ENCODE data around the gene PRPS1L1.

The PRPS1L1 gene

DNA sequence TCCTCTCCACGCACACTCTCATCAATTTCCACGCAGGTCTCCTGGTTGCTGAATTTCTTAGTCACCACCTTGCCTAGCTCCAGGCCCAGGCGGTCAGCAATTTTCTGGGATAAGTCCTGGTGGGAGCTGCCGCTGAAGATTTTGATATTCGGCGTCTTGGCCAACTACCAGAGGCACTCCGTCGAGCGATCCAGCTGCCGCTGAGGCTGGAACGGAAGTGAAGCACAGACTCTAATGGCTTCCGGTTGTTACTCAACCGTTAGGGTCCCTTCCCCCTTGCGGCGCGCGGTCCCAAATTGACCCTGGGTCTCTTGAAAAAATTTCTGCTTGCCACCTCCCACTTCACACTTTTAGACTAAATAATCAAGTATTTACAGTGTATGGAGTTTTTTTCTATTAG, at the start of gene PRPS1L1:
TSS of gene PRPS1L1 (minus strand) at position 219 of the 400 bp plus-strand sequence.
- H3K27me3 Mint-ChIP-seq (ENCODE audit: low read depth, poor library complexity): peaks cover 3% of the 10 kb centered on the region
- no peak for TF ChIP-seq CTCF (IDR thresholded peaks at IDR 0.05)
- H3K4me3 Mint-ChIP-seq: no peak within 1 kb of the TSS
- no peak within 1 kb of the TSS for H3K27ac Mint-ChIP-seq
- no peaks in the 10 kb centered on the region for H3K9me3 Mint-ChIP-seq
- H3K4me1 Mint-ChIP-seq: no peaks in the 10 kb centered on the region
- no peak for DNase-seq
- H3K36me3 Mint-ChIP-seq (ENCODE audit: low read depth): no peaks in the 10 kb centered on the region

DNA sequence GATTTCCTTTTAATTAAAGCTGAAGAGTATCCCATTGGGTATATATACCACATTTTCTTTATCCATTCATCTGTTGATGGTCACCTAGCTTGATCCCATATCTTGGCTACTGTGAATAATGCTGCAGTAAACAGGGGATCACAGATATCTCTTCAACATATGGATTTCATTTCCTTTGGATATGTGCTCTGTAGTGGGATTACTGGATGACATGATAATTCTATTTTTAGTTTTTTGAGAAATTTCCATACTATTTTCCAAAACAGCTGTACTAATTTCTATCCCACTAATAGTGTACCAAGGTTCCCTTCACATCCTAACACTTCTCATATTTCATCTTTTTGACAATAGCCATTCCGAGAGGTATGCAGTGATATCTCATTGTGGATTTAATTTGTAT, 48.8 kb upstream of the PRPS1L1 start:
- no peak for DNase-seq
- Mint-ChIP-seq H3K36me3 (ENCODE audit: low read depth) (peaks cover 6% of the 10 kb centered on the region), H3K27ac (no peak overlapping the region), H3K4me3 (no peak overlapping the region), H3K4me1 (no peaks in the 10 kb centered on the region), H3K27me3 (ENCODE audit: low read depth, poor library complexity) (peaks cover 7% of the 10 kb centered on the region), H3K9me3 (peaks cover 11% of the 10 kb centered on the region)
- TF ChIP-seq CTCF (IDR thresholded peaks at IDR 0.05): no peak

GRCh38 chr7:18068745-18069144, 41.1 kb upstream of the PRPS1L1 start:
- Mint-ChIP-seq H3K36me3 (ENCODE audit: low read depth) (no peaks in the 10 kb centered on the region), H3K27ac (no peak overlapping the region), H3K4me1 (no peaks in the 10 kb centered on the region), H3K27me3 (ENCODE audit: low read depth, poor library complexity) (peaks cover 3% of the 10 kb centered on the region), H3K9me3 (no peaks in the 10 kb centered on the region), H3K4me3 (no peak overlapping the region)
- TF ChIP-seq CTCF (IDR thresholded peaks at IDR 0.05): no peak
- DNase-seq: no peak

DNA sequence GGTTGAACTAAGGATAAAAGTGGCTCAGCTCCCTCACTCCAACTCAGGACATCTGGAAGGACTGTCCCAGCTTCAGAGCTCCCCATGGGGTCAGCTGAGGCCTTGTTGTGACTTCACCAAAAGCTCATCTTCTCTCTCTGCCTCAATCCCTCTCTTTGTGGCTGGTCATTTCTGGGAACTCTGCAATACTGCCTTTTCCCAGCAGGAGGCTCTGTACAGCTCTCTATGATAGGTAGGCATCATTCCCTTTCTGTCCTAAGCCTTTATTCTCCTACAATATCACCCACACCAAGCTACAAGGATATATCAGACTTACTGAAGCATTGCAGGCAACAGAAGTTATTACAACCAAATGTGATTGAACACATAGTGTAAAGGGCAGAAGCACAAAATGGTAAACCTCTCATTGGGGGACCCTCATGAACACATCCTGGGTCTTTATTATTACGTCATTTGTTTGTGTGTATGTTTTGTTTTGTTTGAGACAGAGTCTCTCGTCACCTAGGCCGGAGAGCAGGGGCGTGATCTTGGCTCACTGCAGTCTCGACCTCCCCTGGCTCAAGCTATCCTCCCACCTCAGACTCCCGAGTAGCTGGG, 36.7 kb upstream of the PRPS1L1 start:
- H3K27me3 Mint-ChIP-seq (ENCODE audit: low read depth, poor library complexity): peaks cover 3% of the 10 kb centered on the region
- H3K4me3 Mint-ChIP-seq: no peak overlapping the region
- H3K9me3 Mint-ChIP-seq: no peaks in the 10 kb centered on the region
- H3K27ac Mint-ChIP-seq: no peak overlapping the region
- H3K4me1 Mint-ChIP-seq: no peaks in the 10 kb centered on the region
- peak; percentile 48 for DNase-seq
- TF ChIP-seq CTCF (IDR thresholded peaks at IDR 0.05): peak; percentile 43
- H3K36me3 Mint-ChIP-seq (ENCODE audit: low read depth): no peaks in the 10 kb centered on the region

- Mint-ChIP-seq H3K27me3 (ENCODE audit: low read depth, poor library complexity) (peaks cover 3% of the 10 kb centered on the region), H3K4me3 (no peak overlapping the region), H3K36me3 (ENCODE audit: low read depth) (no peaks in the 10 kb centered on the region), H3K27ac (no peak overlapping the region), H3K9me3 (no peaks in the 10 kb centered on the region), H3K4me1 (no peaks in the 10 kb centered on the region)
- DNase-seq: no peak
- no peak for TF ChIP-seq CTCF (IDR thresholded peaks at IDR 0.05)
These were observed 35.7 kb upstream of the PRPS1L1 start for GRCh38 chr7:18063149-18063901.

DNA sequence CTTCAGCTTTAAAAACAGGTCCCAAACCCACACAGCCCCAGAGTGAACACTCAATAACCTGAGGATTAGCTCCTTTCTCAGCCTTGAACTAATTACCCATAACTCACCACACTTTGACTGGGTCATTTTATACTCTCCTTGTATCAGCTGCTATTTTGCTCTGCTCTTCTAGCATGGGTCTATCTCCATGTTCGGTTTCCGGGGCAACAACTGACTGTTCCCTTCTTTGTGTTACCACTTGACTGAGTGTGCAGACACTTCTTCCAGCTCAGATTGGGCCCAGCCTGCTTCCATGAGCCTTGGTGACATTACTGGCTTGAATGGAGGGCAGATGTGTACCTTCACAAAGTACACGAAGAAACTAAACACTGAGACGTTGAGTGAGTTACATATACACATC, 31.5 kb upstream of the PRPS1L1 start:
- Mint-ChIP-seq H3K27ac (no peak overlapping the region), H3K36me3 (ENCODE audit: low read depth) (no peaks in the 10 kb centered on the region)

More for the DNA sequence above, 31.5 kb upstream of the PRPS1L1 start:
- Mint-ChIP-seq H3K4me3 (no peak overlapping the region), H3K27me3 (ENCODE audit: low read depth, poor library complexity) (peaks cover 7% of the 10 kb centered on the region), H3K4me1 (no peaks in the 10 kb centered on the region), H3K9me3 (no peaks in the 10 kb centered on the region)
- no peak for TF ChIP-seq CTCF (IDR thresholded peaks at IDR 0.05)
- no peak for DNase-seq
